NCI-H82 (cell line): ENCODE data around the gene WIPF2.
"Not testable (repeated sequence)": the region's sequence is repeated elsewhere in the genome, so short reads cannot be mapped to it uniquely, and the experiment has no call there.

Experiments used
- DNase-seq: peaks from one replicate; lab custom pipeline; 2025; lab: John Stamatoyannopoulos, UW

Gene WIPF2

GRCh38 chr17:40192961-40193360 is 26.1 kb upstream of the WIPF2 start:
- no peak for DNase-seq

GRCh38 chr17:40194821-40195220 is 24.3 kb upstream of the WIPF2 start:
- no peak for DNase-seq

GRCh38 chr17:40197550-40197949 is 21.6 kb upstream of the WIPF2 start:
- DNase-seq, result no peak

- peak; percentile 19 for DNase-seq
These were observed 21.1 kb upstream of the WIPF2 start for GRCh38 chr17:40197965-40198456.

GRCh38 chr17:40198576-40198975 is 20.5 kb upstream of the WIPF2 start:
- no peak for DNase-seq

- no peak for DNase-seq
These were observed 16.0 kb upstream of the WIPF2 start for GRCh38 chr17:40203131-40203530.

- DNase-seq, result not testable (repeated sequence)
These were observed 12.9 kb upstream of the WIPF2 start for GRCh38 chr17:40206193-40206592.

GRCh38 chr17:40209404-40210093 is 9.6 kb upstream of the WIPF2 start:
- DNase-seq, result no peak

GRCh38 chr17:40213914-40214313 is 5.2 kb upstream of the WIPF2 start:
- not testable (repeated sequence) for DNase-seq

GRCh38 chr17:40218006-40218739 is 931 bp upstream of the WIPF2 start:
- DNase-seq, result no peak

GRCh38 chr17:40219594-40220338 is 662 bp downstream of the WIPF2 start:
- DNase-seq, result peak; percentile 91

- DNase-seq, result peak; percentile 42
These were observed 5.8 kb downstream of the WIPF2 start for GRCh38 chr17:40224718-40225550.

- DNase-seq, result not testable (repeated sequence)
These were observed 10.0 kb downstream of the WIPF2 start for GRCh38 chr17:40229146-40229545.

GRCh38 chr17:40230670-40231069 is 11.6 kb downstream of the WIPF2 start:
- DNase-seq, result no peak

- DNase-seq, result not testable (repeated sequence)
These were observed 12.8 kb downstream of the WIPF2 start for GRCh38 chr17:40231928-40232327.

- DNase-seq, result no peak
These were observed 22.2 kb downstream of the WIPF2 start for GRCh38 chr17:40241252-40241834.

GRCh38 chr17:40242774-40243173 is 23.7 kb downstream of the WIPF2 start:
- DNase-seq, result no peak

- DNase-seq, result no peak
These were observed 24.7 kb downstream of the WIPF2 start for GRCh38 chr17:40243761-40244160.

- peak; percentile 95 for DNase-seq
These were observed 25.2 kb downstream of the WIPF2 start for GRCh38 chr17:40244255-40244654.

- DNase-seq, result no peak
These were observed 28.9 kb downstream of the WIPF2 start for GRCh38 chr17:40247926-40248495.

GRCh38 chr17:40248507-40248906 is 29.4 kb downstream of the WIPF2 start:
- DNase-seq, result no peak
